HG02973 (cell line): ENCODE results near the gene GNAT2.
A peak's percentile ranks its signal among the peaks of the same experiment; 100 is the strongest.
"Not testable (repeated sequence)": the region's sequence is repeated elsewhere in the genome, so short reads cannot be mapped to it uniquely, and the experiment has no call there.

Source experiments
- ATAC-seq: cut with Tn5 transposase; IDR thresholded peaks from one replicate; pipeline ENCODE4 v1.9.1; 2021; ENCODE audit warnings: moderate library complexity; ENCODE audit not compliant: unreplicated experiment

The GNAT2 gene

GRCh38 chr1:109619576-109620400, at the start of gene GNAT2, which contains the start of gene AMPD2:
Gene GNAT2 (minus strand): TSS chr1:109619616. CDS start chr1:109612870, 6,746 bp downstream.
Gene AMPD2 (plus strand): TSS chr1:109619837. CDS start chr1:109621176, 1,339 bp downstream.
- ATAC-seq, result peak; percentile 37

- ATAC-seq, result no peak
Measured at GRCh38 chr1:109668123-109668775, 48.8 kb upstream of the GNAT2 start.

DNA sequence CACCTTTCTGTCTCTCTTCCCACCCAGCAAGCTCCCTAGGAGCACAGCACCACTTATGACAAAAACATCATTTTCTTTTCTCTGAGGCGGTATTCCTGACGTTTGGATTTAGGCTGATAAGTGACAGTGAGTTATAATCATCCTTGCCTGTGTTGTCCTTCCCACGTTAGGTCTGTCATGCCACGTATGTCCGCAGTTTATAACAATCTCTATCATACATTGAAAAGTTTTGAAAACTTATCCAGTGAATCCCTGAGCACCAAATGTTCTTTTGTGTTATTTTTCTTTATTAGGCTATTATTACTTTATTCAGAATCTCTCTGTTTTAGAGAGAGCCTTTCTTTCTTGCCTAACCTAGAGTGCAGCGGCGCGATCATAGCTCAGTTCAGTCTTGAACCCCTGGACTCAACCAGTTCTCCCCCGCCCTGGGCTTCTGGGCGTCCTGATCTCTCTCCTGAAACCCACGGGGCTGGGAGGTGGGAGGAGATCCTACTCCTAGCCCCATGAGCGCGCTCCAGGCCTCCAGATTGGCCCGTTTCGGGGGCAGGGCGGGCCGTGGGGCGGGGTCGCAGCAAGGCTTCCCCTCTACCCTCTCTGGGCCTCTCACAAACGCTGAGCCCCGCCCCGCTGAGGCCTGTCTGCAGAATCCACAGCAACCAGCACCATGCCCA, 48.2 kb upstream of the GNAT2 start, which contains the start of gene GSTM2:
Gene GSTM2, plus strand, starts transcription at position 606 of the 671 bp plus-strand sequence. Its CDS starts 59 bp downstream, at position 665.
- peak; percentile 84 for ATAC-seq

- ATAC-seq, result no peak
Measured at GRCh38 chr1:109664671-109665070, 45.3 kb upstream of the GNAT2 start.

DNA sequence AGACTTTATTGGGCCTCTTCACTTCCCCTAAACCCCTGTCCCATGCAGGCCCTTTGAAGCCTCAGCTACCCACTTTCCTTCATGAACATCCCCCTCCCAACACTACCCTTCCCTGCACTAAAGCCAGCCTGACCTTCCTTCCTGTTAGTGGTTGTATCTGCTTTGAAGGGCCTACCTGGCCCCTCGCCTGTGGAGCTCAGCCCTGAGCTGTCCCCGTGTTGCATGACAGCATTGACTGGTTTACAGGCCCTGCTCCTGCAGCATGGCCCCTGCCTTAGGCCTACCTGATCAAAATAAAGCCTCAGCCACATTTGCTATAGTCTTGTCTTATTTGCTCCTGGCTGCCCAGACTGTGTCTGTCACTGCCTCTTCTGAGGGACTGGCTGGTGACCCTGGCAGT, 42.0 kb upstream of the GNAT2 start:
- ATAC-seq, result no peak

- ATAC-seq, result not testable (repeated sequence)
Measured at GRCh38 chr1:109660691-109661026, 41.2 kb upstream of the GNAT2 start.

DNA sequence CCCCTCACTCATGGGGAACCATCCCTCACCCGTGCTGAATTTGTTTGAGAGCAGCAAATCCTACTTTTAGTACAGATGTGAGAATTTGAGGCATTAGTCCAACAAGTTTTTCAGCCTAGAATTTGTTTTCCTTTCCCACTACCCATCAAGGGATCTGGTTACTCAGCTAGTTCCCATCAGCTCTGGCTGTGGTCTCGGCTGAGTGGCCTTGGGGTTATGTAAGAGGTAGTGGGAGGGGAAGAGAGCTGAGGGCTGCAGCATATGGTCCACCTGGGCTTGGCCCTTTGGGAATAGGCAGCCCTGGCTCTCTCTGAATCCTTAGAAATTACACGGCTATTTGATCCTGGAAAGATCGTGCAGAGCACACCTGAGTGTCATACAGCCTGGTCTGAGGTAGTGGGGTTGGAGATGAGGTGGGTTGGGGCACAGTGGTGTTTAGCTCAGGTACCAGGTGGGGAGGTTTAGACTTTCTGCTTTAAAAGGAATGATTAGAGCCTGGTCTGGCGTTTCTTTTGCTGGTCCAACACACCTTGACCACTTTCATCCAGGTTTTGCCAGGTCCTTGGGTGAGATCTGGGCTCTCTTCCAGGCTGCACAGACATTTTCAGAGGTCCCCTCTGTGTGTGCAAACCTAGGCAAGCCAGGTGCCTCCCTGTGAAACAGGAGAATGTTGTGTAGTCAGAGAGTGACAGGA, 40.7 kb upstream of the GNAT2 start:
- no peak for ATAC-seq

DNA sequence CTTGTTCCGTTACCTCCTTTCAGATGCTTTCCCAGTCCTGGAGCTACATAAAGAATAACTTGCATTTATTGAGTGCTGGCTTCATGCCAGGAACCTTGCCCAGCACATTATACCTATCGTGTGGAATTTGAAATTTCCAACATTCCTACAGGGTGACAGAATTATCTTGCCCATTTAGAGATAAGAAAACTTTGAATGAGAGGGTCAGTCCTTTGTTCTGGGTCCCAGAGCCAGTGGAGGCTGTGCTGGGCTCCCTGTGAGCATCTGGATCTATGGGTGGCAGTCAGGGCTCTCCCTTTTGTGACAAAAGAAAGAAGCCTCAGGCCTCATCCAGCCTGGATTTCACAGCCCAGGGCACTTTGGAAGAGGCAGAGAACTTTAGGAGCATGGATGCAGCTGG, 39.7 kb upstream of the GNAT2 start:
- ATAC-seq, result no peak

GRCh38 chr1:109658533-109659042, 39.2 kb upstream of the GNAT2 start:
- ATAC-seq, result no peak

DNA sequence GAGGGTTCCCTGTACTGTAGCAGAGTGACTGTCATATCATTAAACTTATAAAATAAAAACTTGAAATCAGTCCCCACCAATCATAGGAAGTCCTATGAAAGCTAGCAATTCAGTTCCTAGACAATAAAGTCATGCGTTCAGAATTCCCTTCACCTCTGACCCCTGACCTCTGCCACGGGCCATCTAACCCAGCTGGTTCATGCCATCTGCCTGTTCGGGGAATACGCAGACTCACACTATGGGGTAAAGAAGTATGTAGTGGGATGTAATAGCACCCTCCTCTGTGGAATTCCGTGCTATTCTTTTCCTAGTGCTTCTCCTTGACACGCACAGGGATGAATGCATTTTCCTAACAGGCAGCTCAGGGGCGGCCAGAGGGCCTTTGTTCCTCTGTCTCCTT, 38.6 kb upstream of the GNAT2 start:
- no peak for ATAC-seq

- no peak for ATAC-seq
Measured at GRCh38 chr1:109657395-109657794, 38.0 kb upstream of the GNAT2 start.

DNA sequence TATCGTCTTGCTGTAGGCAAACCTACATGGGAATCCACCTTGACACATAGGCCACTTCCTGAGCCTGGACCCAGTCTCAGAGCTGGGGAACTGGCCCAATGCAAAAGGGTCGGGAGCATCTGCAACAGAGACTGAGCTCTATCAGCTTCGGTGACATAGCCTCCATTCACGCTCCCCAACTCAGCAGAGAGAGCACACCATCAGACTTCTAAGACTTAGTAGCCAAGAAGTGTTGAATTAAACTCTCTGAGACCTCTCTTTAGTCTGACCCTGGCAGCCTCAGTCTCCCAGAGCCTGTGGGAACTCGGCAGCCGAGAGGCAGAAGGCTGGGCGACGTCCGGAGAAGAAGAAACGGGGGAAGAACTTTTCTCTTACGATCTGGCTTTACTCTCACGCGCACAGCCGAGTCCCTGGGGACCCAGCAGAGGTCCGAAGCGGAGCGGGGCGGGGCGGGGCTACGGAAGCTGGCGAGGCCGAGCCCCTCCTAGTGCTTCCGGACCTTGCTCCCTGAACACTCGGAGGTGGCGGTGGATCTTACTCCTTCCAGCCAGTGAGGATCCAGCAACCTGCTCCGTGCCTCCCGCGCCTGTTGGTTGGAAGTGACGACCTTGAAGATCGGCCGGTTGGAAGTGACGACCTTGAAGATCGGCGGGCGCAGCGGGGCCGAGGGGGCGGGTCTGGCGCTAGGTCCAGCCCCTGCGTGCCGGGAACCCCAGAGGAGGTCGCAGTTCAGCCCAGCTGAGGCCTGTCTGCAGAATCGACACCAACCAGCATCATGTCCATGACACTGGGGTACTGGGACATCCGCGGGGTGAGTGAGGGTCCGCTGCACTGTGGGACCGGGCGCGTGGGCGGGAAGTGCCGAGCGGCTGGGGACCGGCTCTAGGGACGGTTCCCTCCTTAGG, 36.5 kb upstream of the GNAT2 start, which contains the start of gene GSTM4:
Gene GSTM4, plus strand, starts transcription at position 485 of the 905 bp plus-strand sequence. Its CDS starts 291 bp downstream, at position 776.
- ATAC-seq, result peak; percentile 87

GRCh38 chr1:109654519-109654918, 35.1 kb upstream of the GNAT2 start:
- no peak for ATAC-seq

DNA sequence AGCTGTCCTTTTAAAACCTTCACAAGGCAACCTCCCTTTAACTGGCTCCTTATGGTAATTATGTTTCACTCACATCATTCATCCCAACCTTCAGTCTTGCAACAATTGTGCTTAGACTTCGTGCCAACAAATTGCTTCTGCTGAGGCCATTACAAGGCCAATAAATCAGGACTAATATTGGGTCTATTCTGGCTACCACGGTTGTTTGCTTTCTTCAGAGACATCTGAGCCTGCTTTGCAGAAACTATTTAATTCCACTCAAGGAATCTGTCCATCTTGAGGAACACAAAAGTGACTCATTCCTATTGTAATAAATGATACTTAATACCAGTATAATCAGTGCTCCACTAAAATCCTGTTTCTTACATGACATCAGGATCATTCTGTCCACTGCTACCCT, 33.9 kb upstream of the GNAT2 start:
- ATAC-seq, result no peak

DNA sequence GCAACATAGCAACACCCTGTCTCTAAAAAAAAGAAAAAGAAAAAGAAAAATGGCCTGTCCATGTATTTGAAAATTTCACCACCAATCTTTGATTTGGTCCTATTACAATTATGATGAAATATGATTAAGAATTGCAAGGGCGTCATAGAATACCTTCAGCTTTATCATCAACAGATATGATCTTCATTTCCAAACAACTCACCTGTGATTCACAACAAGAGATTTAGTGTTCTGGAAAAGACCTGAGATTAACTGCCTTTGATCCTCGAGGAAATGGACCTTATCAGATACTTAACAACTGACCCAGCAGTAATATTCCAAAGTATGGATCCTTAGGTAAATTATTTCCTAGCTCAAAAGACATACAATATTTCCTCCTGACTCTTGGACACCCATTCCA, 33.0 kb upstream of the GNAT2 start:
- ATAC-seq, result no peak

DNA sequence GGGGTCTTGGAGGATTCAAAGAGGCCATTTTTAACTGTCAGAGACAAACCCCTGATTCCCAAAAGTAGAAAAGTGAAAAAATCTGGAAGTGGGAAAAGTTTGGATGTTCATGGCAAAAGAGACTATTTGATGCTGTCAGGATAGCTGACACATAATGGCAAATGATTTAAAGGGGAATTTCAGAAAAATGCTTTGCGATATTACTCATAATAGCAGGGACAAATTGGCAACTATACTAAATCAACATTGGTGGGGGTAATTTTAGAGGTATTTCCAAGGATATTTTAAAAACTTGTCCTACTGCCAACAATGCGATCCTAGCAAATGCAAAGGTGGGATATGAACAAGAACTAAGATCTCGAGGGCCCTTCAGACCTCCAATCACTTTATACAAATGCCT, 31.2 kb upstream of the GNAT2 start:
- ATAC-seq, result no peak

GRCh38 chr1:109649491-109649914, 30.1 kb upstream of the GNAT2 start:
- ATAC-seq, result no peak

GRCh38 chr1:109644670-109645069, 25.3 kb upstream of the GNAT2 start:
- ATAC-seq, result no peak

DNA sequence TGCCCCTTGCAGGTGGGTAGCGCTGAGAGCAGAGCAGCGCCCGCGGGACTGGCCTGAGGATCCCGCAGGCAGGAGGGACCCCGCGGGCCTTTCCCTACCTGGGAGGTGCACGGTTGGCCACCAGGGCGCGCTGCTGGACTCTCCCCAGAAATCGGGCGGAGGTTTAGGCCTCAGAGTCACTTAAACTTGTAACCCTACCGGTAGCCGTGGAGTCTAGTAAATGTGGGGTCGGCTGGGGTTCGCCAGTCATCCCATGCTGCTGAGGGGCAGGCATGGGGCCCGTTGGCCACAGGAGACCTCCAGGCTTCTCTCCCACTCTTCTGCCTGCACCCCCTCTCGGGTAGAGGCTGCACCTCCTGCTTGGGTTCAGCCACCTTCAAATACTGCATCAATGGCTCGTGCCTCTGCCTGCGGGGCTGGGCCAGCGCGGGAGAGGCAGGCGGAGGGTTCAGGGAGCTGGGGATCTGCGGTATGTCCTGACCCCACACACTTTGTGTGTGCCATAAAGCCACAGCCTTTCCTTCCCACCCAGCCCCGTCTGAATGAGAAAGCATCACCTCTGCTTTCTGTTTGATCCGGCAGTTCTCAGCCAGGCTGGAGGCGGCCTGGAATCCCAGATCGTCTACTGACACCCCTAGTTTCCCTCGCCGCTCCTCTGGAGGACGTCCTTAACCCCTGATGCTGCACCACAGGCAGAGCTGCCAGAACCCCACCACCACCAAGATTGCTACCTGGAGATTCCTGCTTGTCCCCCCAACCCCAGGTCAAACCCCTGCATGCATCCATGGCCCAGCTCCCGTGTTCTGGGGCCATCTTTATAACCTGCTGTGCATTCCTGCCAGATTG, 24.2 kb upstream of the GNAT2 start:
- peak; percentile 82 for ATAC-seq
